HG03103 (cell line): Measurements from ENCODE around the gene KNDC1.

Experiments
- ATAC-seq: cut with Tn5 transposase; IDR thresholded peaks from one replicate; pipeline ENCODE4 v1.9.1; 2021; ENCODE audit warnings: low read depth; ENCODE audit not compliant: unreplicated experiment

KNDC1 gene

GRCh38 chr10:133202778-133203651 is 43.0 kb downstream of the KNDC1 start:
- ATAC-seq: no peak

- ATAC-seq: no peak
Observed at GRCh38 chr10:133203652-133204195, 43.7 kb downstream of the KNDC1 start.

- no peak for ATAC-seq
Observed at GRCh38 chr10:133204226-133205015, 44.4 kb downstream of the KNDC1 start.

GRCh38 chr10:133205146-133205545 is 45.1 kb downstream of the KNDC1 start:
- ATAC-seq: no peak

GRCh38 chr10:133206356-133207040 is 46.5 kb downstream of the KNDC1 start:
- ATAC-seq: no peak

- no peak for ATAC-seq
Observed at GRCh38 chr10:133207041-133207600, 47.1 kb downstream of the KNDC1 start.

GRCh38 chr10:133207627-133208026 is 47.6 kb downstream of the KNDC1 start:
- no peak for ATAC-seq

GRCh38 chr10:133208466-133208865 is 48.4 kb downstream of the KNDC1 start:
- ATAC-seq: no peak

- ATAC-seq: no peak
Observed at GRCh38 chr10:133209117-133209516, 49.1 kb downstream of the KNDC1 start.

- ATAC-seq: no peak
Observed at GRCh38 chr10:133209641-133210040, 49.6 kb downstream of the KNDC1 start.

GRCh38 chr10:133210398-133211140 is 50.5 kb downstream of the KNDC1 start:
- no peak for ATAC-seq

GRCh38 chr10:133211141-133211830 is 51.3 kb downstream of the KNDC1 start:
- ATAC-seq: no peak

GRCh38 chr10:133211959-133212852 is 52.2 kb downstream of the KNDC1 start:
- ATAC-seq: no peak

GRCh38 chr10:133212853-133213494 is 53.0 kb downstream of the KNDC1 start:
- no peak for ATAC-seq

- ATAC-seq: no peak
Observed at GRCh38 chr10:133213641-133214467, 53.8 kb downstream of the KNDC1 start.

GRCh38 chr10:133214468-133215410 is 54.7 kb downstream of the KNDC1 start:
- ATAC-seq: no peak
